OCI-LY1 (cell line): Measurements from ENCODE around the gene CHCHD10.

Source experiments
- H2AFZ ChIP-seq: fragments of 200-600 bp; sonication (generic), shearing (Covaris generic); 2 replicates; pipeline ENCODE4 v1.6.0; 2014; ENCODE audit warnings: antibody characterized with exemption, mild to moderate bottlenecking, low read length
- H3F3A ChIP-seq: fragments of 200-600 bp; sonication (generic), shearing (Covaris generic); 2 replicates; pipeline ENCODE4 v1.6.0; 2014; ENCODE audit warnings: mild to moderate bottlenecking, antibody characterized with exemption, low read length, moderate library complexity; ENCODE audit not compliant: insufficient read depth
- H3K27ac ChIP-seq: fragments of 200-600 bp; sonication (generic); 2 replicates; pipeline ENCODE4 v1.5.1; 2014; ENCODE audit warnings: low read length, mixed run types, mild to moderate bottlenecking, low read depth; ENCODE audit not compliant: poor library complexity, severe bottlenecking
- H3K27me3 ChIP-seq: fragments of 200-600 bp; sonication (generic); 2 replicates; pipeline ENCODE4 v1.6.0; 2014; ENCODE audit warnings: antibody characterized with exemption, mild to moderate bottlenecking, low read length, moderate library complexity; ENCODE audit not compliant: insufficient read depth
- H3K36me3 ChIP-seq: fragments of 200-600 bp; sonication (generic); 2 replicates; pipeline ENCODE4 v1.6.1; 2014; ENCODE audit warnings: mild to moderate bottlenecking, antibody characterized with exemption, low read length, moderate library complexity, mixed read lengths; ENCODE audit not compliant: insufficient read depth
- H3K4me1 ChIP-seq: fragments of 200-600 bp; sonication (generic); 2 replicates; pipeline ENCODE4 v1.5.1; 2014; ENCODE audit warnings: mild to moderate bottlenecking, low read length, moderate library complexity; ENCODE audit not compliant: insufficient read depth, severe bottlenecking
- H3K4me2 ChIP-seq: fragments of 200-600 bp; sonication (generic), shearing (Covaris generic); 2 replicates; pipeline ENCODE4 v1.6.1; 2014; ENCODE audit warnings: low read length
- H3K4me3 ChIP-seq: fragments of 200-600 bp; sonication (generic); 2 replicates; pipeline ENCODE4 v1.5.1; 2014; ENCODE audit warnings: low read length, low read depth, mild to moderate bottlenecking, mixed read lengths; ENCODE audit not compliant: poor library complexity, severe bottlenecking
- H3K79me2 ChIP-seq: fragments of 200-600 bp; shearing (Covaris generic); 2 replicates; pipeline ENCODE4 v1.6.1; 2016; ENCODE audit warnings: mixed run types, low read length, mixed read lengths; ENCODE audit not compliant: insufficient read depth
- H3K9ac ChIP-seq: fragments of 200-600 bp; sonication (generic), shearing (Covaris generic); 2 replicates; pipeline ENCODE4 v1.6.1; 2014; ENCODE audit warnings: mild to moderate bottlenecking, low read length, mixed read lengths
- H3K9me2 ChIP-seq: fragments of 200-600 bp; sonication (generic), shearing (Covaris generic); 2 replicates; pipeline ENCODE4 v1.6.1; 2014; ENCODE audit warnings: low read depth, mild to moderate bottlenecking, low read length, mixed read lengths
- H3K9me3 ChIP-seq: fragments of 200-600 bp; shearing (Covaris generic); 2 replicates; pipeline ENCODE4 v1.6.1; 2014; ENCODE audit warnings: low read length, mixed read lengths
- H4K20me1 ChIP-seq: fragments of 200-600 bp; sonication (generic), shearing (Covaris generic); 2 replicates; pipeline ENCODE4 v1.6.0; 2016; ENCODE audit warnings: mild to moderate bottlenecking, low read length; ENCODE audit not compliant: insufficient read depth
- EZH2 ChIP-seq: fragments of 200-600 bp; sonication (generic), shearing (Covaris generic); IDR thresholded peaks from 2 replicates; pipeline ENCODE4 v1.8.0; 2017; ENCODE audit warnings: borderline replicate concordance, mixed run types, mild to moderate bottlenecking, antibody characterized with exemption, low read length, moderate library complexity, mixed read lengths
- TF ChIP-seq, protein P1 (sequence below): fragments of 200-600 bp; sonication (generic), shearing (Covaris generic); IDR thresholded peaks from 2 replicates; pipeline ENCODE4 v1.5.1; 2017; ENCODE audit warnings: mild to moderate bottlenecking, antibody characterized with exemption, low read length, moderate library complexity, mixed read lengths

CHCHD10 gene

DNA sequence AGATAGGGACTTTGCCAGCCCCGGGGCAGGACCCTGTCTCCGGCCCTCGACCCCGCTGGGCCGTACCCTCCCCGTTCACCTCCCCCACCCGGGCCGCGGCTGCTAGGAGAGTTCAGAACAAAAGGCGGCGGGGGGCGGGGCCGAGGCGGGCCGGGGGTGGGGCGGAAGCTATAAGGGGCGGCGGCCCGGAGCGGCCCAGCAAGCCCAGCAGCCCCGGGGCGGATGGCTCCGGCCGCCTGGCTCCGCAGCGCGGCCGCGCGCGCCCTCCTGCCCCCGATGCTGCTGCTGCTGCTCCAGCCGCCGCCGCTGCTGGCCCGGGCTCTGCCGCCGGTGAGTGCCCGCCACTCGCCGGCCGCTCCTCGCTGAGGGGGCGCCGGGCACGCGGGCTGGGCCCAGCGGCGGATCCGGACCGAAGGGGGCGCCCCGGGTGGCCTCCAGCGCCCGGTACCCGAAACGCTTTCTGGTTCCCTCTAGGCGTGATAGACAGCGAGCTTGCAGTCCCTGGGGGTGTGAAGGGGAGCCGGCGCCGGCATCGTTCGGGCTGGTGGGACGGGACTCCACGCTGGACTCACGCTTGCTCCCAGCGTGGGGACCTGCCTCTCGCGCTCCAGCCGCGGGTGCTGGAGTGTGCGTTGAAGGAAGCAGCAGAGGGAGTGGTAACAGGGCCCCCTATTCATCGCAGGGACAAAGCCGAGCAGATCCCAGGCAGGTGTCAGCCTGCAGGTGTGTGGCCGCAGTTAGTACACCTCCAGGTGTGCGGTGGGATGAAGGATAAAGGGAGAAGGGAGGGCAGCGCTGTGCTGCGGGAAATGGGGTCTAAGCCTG lies 5.1 kb upstream of the CHCHD10 start, which contains the start of gene MMP11:
TSS of gene MMP11 (plus strand) at position 201 of the 825 bp plus-strand sequence. CDS start at position 223, 22 bp downstream.
- peak within 1 kb of the TSS; percentile 56 for H3K9ac ChIP-seq

DNA sequence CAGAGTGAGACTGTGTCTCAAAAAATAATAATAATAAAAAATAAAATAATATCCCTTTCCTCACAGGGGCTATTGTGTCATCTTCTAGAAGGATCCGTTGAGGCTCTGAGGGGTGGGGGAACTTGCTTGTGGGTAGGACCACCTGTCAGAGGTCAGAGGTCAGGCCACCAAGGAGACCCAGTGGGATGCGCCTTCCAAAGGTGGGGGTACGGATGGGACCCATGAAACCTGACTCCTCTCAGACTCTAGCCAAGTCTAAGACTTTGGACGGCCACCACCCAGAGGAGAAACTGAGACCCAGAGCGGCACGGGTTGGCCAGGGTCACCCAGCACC lies 4.5 kb upstream of the CHCHD10 start:
- H3K4me1 ChIP-seq: peaks cover 36% of the 10 kb centered on the region
- H3K9me2 ChIP-seq: no peaks in the 10 kb centered on the region
- no peaks in the 10 kb centered on the region; the same call in 1 of the 2 replicates for H3K79me2 ChIP-seq
- no peaks in the 10 kb centered on the region for H4K20me1 ChIP-seq
- no peak for TF ChIP-seq EZH2
- TF ChIP-seq, protein P1, sequence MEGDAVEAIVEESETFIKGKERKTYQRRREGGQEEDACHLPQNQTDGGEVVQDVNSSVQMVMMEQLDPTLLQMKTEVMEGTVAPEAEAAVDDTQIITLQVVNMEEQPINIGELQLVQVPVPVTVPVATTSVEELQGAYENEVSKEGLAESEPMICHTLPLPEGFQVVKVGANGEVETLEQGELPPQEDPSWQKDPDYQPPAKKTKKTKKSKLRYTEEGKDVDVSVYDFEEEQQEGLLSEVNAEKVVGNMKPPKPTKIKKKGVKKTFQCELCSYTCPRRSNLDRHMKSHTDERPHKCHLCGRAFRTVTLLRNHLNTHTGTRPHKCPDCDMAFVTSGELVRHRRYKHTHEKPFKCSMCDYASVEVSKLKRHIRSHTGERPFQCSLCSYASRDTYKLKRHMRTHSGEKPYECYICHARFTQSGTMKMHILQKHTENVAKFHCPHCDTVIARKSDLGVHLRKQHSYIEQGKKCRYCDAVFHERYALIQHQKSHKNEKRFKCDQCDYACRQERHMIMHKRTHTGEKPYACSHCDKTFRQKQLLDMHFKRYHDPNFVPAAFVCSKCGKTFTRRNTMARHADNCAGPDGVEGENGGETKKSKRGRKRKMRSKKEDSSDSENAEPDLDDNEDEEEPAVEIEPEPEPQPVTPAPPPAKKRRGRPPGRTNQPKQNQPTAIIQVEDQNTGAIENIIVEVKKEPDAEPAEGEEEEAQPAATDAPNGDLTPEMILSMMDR: no peak
- no peak overlapping the region for H2AFZ ChIP-seq
- no peaks in the 10 kb centered on the region for H3K9me3 ChIP-seq
- H3K9ac ChIP-seq: peak overlapping the region; percentile 56
- H3K4me2 ChIP-seq: peak overlapping the region; percentile 89
- peak overlapping the region; percentile 53 for H3K4me3 ChIP-seq
- H3K36me3 ChIP-seq: peaks cover under 1% of the 10 kb centered on the region; the same call in 1 of the 2 replicates
- H3F3A ChIP-seq: no peaks in the 10 kb centered on the region
- H3K27me3 ChIP-seq: no peaks in the 10 kb centered on the region
- H3K27ac ChIP-seq: no peak overlapping the region

More for the DNA sequence above, 5.1 kb upstream of the CHCHD10 start, which contains the start of gene MMP11:
- H3F3A ChIP-seq: no peaks in the 10 kb centered on the region
- no peak for TF ChIP-seq EZH2
- TF ChIP-seq, protein P1: no peak; the same call in 1 of the 2 replicates
- no peaks in the 10 kb centered on the region for H3K79me2 ChIP-seq
- H3K36me3 ChIP-seq: no peaks in the 10 kb centered on the region
- H3K9me2 ChIP-seq: no peaks in the 10 kb centered on the region
- 0 out of 2 replicates have a peak, but pooled peaks cover 3% of the 10 kb centered on the region for H3K27me3 ChIP-seq
- no peaks in the 10 kb centered on the region for H4K20me1 ChIP-seq
- H3K27ac ChIP-seq: no peak within 1 kb of the TSS
- peak within 1 kb of the TSS; percentile 53 for H3K4me3 ChIP-seq
- no peaks in the 10 kb centered on the region for H3K9me3 ChIP-seq
- peak within 1 kb of the TSS; percentile 89 for H3K4me2 ChIP-seq
- H2AFZ ChIP-seq: no peak within 1 kb of the TSS
- peaks cover 36% of the 10 kb centered on the region for H3K4me1 ChIP-seq

GRCh38 chr22:23769321-23769965 lies 1.7 kb upstream of the CHCHD10 start:
- H3K4me1 ChIP-seq: peaks cover 64% of the 10 kb centered on the region
- peak overlapping the region; percentile 7; the same call in 1 of the 2 replicates for H3K4me2 ChIP-seq
- no peak overlapping the region for H3K4me3 ChIP-seq

More at GRCh38 chr22:23769321-23769965, 1.7 kb upstream of the CHCHD10 start:
- no peak overlapping the region for H2AFZ ChIP-seq
- no peaks in the 10 kb centered on the region for H3K9me3 ChIP-seq
- H3K9ac ChIP-seq: no peak overlapping the region; the same call in 1 of the 2 replicates
- TF ChIP-seq EZH2: no peak
- TF ChIP-seq, protein P1: no peak
- no peaks in the 10 kb centered on the region for H3F3A ChIP-seq
- H3K27me3 ChIP-seq: no peaks in the 10 kb centered on the region
- H4K20me1 ChIP-seq: no peaks in the 10 kb centered on the region
- H3K9me2 ChIP-seq: no peaks in the 10 kb centered on the region
- H3K79me2 ChIP-seq: peaks cover 3% of the 10 kb centered on the region; the same call in 1 of the 2 replicates
- H3K27ac ChIP-seq: peak overlapping the region; percentile 82
- H3K36me3 ChIP-seq: peaks cover 21% of the 10 kb centered on the region
